HepG2 (cell line): ENCODE data around the gene N4BP2. TPM values are rescaled to one million over a fixed set of nuclear protein-coding genes. Genes with fewer than 3 reads are reported as not detected.

Experiments used
- ARID3A ChIP-seq: IDR thresholded peaks from 2 replicates; pipeline ENCODE4 v1.6.1; 2012; ENCODE audit warnings: low read depth, low read length, improper control_type of control experiment
- GLI4 ChIP-seq: sonication (generic); formaldehyde crosslinking; IDR thresholded peaks from 2 replicates; pipeline ENCODE4 v1.5.1; 2020; ENCODE audit warnings: missing genetic modification reagents, mild to moderate bottlenecking, moderate library complexity, borderline replicate concordance
- NFYC ChIP-seq: IDR thresholded peaks from 2 replicates; pipeline ENCODE4 v1.6.1; 2016; ENCODE audit warnings: missing genetic modification reagents, missing compliant biosample characterization
- PBX2 ChIP-seq: IDR thresholded peaks from 2 replicates; pipeline ENCODE4 v1.6.1; 2016; ENCODE audit warnings: control low read depth
- polyA plus RNA-seq, 8 experiments: library from polyadenylated mRNA; depleted of rRNA in 3 of 8; stranded (reverse) in 7 of 8; unstranded in 1 of 8; fragments of >200 nt; fragmentation: Illumina TruSeq in 4 of 8; extraction: Trizol in 4 of 8; gene quantifications; 2 replicates each; pipeline versions ENCODE4 v1.2.1 to v1.2.3, GENCODE V29; 2011 to 2016; ENCODE audit warnings: low read depth in 4 of 8, missing spikeins in 1 of 8, mixed read lengths in 1 of 8; ENCODE audit not compliant: insufficient read depth in 1 of 8
- total RNA-seq, 5 experiments: library from RNA; depleted of rRNA; stranded (reverse); fragments of >200 nt; fragmentation: Illumina TruSeq; extraction: Trizol; gene quantifications; 2 replicates each; pipeline ENCODE4 v1.2.3, GENCODE V29; 2016; ENCODE audit warnings: low read depth in 1 of 5
- TF ChIP-seq, protein P1 (sequence below): sonication (generic); formaldehyde crosslinking; IDR thresholded peaks from 2 replicates; pipeline ENCODE4 v1.5.0; 2020; ENCODE audit warnings: missing genetic modification reagents, mild to moderate bottlenecking, borderline replicate concordance
- TF ChIP-seq, protein P2 (sequence below): sonication (generic); formaldehyde crosslinking; IDR thresholded peaks from 2 replicates; pipeline ENCODE4 v1.4.0; 2020; ENCODE audit warnings: mild to moderate bottlenecking, missing genetic modification reagents

Gene N4BP2
- total and polyA plus RNA-seq, 2 of the 13 experiments (the other 11 are each of a cell fraction or from before 2014, with no cell fraction given): 5.6 to 12.9 TPM

GRCh38 chr4:40066651-40067050, 10.0 kb downstream of the N4BP2 start (continued):
- no peak for TF ChIP-seq PBX2 (CRISPR knock-in tag)
- no peak for TF ChIP-seq GLI4 (CRISPR knock-in tag)
- TF ChIP-seq ARID3A: no peak
- TF ChIP-seq NFYC (CRISPR knock-in tag): no peak
- TF ChIP-seq, protein P1, sequence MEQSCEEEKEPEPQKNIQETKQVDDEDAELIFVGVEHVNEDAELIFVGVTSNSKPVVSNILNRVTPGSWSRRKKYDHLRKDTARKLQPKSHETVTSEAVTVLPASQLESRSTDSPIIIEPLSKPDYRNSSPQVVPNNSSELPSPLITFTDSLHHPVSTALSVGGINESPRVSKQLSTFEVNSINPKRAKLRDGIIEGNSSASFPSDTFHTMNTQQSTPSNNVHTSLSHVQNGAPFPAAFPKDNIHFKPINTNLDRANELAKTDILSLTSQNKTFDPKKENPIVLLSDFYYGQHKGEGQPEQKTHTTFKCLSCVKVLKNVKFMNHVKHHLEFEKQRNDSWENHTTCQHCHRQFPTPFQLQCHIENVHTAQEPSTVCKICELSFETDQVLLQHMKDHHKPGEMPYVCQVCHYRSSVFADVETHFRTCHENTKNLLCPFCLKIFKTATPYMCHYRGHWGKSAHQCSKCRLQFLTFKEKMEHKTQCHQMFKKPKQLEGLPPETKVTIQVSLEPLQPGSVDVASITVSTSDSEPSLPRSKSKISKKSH (CRISPR knock-in tag): no peak
- TF ChIP-seq, protein P2, sequence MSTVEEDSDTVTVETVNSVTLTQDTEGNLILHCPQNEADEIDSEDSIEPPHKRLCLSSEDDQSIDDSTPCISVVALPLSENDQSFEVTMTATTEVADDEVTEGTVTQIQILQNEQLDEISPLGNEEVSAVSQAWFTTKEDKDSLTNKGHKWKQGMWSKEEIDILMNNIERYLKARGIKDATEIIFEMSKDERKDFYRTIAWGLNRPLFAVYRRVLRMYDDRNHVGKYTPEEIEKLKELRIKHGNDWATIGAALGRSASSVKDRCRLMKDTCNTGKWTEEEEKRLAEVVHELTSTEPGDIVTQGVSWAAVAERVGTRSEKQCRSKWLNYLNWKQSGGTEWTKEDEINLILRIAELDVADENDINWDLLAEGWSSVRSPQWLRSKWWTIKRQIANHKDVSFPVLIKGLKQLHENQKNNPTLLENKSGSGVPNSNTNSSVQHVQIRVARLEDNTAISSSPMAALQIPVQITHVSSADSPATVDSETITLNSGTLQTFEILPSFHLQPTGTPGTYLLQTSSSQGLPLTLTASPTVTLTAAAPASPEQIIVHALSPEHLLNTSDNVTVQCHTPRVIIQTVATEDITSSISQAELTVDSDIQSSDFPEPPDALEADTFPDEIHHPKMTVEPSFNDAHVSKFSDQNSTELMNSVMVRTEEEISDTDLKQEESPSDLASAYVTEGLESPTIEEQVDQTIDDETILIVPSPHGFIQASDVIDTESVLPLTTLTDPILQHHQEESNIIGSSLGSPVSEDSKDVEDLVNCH (CRISPR knock-in tag): no peak
